IMR-90 (cell line): Measurements from ENCODE around the gene LTC4S. TPM values are rescaled to one million over a fixed set of nuclear protein-coding genes. Genes with fewer than 3 reads are reported as not detected.
A peak's percentile ranks its signal among the peaks of the same experiment; 100 is the strongest.

Source experiments
- ATAC-seq: fragments of 200-7000 bp; cut with Tn5 transposase; 2 replicates; pipeline ENCODE4 v1.9.1; 2020; ENCODE audit warnings: low read depth, mild to moderate bottlenecking, moderate library complexity
- BruUV-seq: library from RNA; stranded (reverse); fragments of 400-500 nt; replicated peaks from 2 replicates; lab custom pipeline; 2021; lab: Mats Ljungman, UMichigan
- CTCF ChIA-PET: fragments of 300-600 bp; formaldehyde crosslinking; extraction: SDS; loops from one replicate; lab custom pipeline; 2021; ENCODE audit warnings: antibody characterized with exemption; lab: Yijun Ruan, JAX
- POLR2A ChIA-PET: fragments of 300-600 bp; sonication (Branson Sonifier 250); formaldehyde crosslinking; loops from one replicate; lab custom pipeline; 2022; ENCODE audit warnings: antibody characterized with exemption; ENCODE audit not compliant: unreplicated experiment; lab: Charles Lee
- DNase-seq: peaks from one replicate; pipeline ENCODE4 v3.0.0; 2013
- H2AFZ ChIP-seq: replicated peaks from 2 replicates; pipeline ENCODE3; 2013; ENCODE audit warnings: low read length, mild to moderate bottlenecking; ENCODE audit not compliant: poor library complexity
- H2AK5ac ChIP-seq: 2 replicates; pipeline ENCODE4 v1.6.1; 2013; ENCODE audit warnings: low read depth, low read length, inconsistent platforms
- H2AK9ac ChIP-seq: replicated peaks from 2 replicates; pipeline ENCODE3; 2013; ENCODE audit warnings: mild to moderate bottlenecking, low read depth, low read length, moderate library complexity; ENCODE audit not compliant: poor library complexity
- H2BK120ac ChIP-seq: 2 replicates; pipeline ENCODE4 v1.6.1; 2013; ENCODE audit warnings: low read depth, low read length, inconsistent platforms
- H2BK15ac ChIP-seq: 3 replicates; pipeline ENCODE4 v1.6.1; 2013; ENCODE audit warnings: low read depth, low read length, inconsistent platforms
- H2BK20ac ChIP-seq: 2 replicates; pipeline ENCODE4 v1.6.1; 2013; ENCODE audit warnings: low read depth, mild to moderate bottlenecking, inconsistent platforms, low read length, moderate library complexity
- H2BK5ac ChIP-seq: 2 replicates; pipeline ENCODE4 v1.6.1; 2013; ENCODE audit warnings: mild to moderate bottlenecking, low read depth, low read length, inconsistent platforms; ENCODE audit not compliant: poor library complexity, severe bottlenecking
- H3K14ac ChIP-seq: replicated peaks from 2 replicates; pipeline ENCODE4 v1.6.1; 2013; ENCODE audit warnings: low read depth, low read length, inconsistent platforms
- H3K18ac ChIP-seq: 2 replicates; pipeline ENCODE4 v1.6.1; 2013; ENCODE audit warnings: low read depth, low read length, control low read depth
- H3K23ac ChIP-seq: 2 replicates; pipeline ENCODE4 v1.6.1; 2013; ENCODE audit warnings: low read depth, low read length, inconsistent platforms
- H3K27ac ChIP-seq: 2 replicates; pipeline ENCODE4 v1.5.1; 2013; ENCODE audit warnings: mild to moderate bottlenecking, control low read depth, low read length; ENCODE audit not compliant: insufficient read depth
- H3K27me3 ChIP-seq: 2 replicates; pipeline ENCODE4 v1.6.1; 2013; ENCODE audit warnings: low read length; ENCODE audit not compliant: control insufficient read depth, insufficient read depth
- H3K36me3 ChIP-seq: 2 replicates; pipeline ENCODE4 v1.6.1; 2013; ENCODE audit warnings: low read length, mixed read lengths; ENCODE audit not compliant: control insufficient read depth, insufficient read depth
- H3K4ac ChIP-seq: 2 replicates; pipeline ENCODE4 v1.6.1; 2013; ENCODE audit warnings: low read depth, low read length, inconsistent platforms
- H3K4me1 ChIP-seq: 2 replicates; pipeline ENCODE4 v1.6.1; 2013; ENCODE audit warnings: low read length, mixed read lengths; ENCODE audit not compliant: control insufficient read depth, insufficient read depth
- H3K4me2 ChIP-seq: 2 replicates; pipeline ENCODE4 v1.6.1; 2013; ENCODE audit warnings: low read depth, mild to moderate bottlenecking, control low read depth, low read length, moderate library complexity
- H3K4me3 ChIP-seq: 2 replicates; pipeline ENCODE4 v1.5.1; 2013; ENCODE audit warnings: low read depth, mild to moderate bottlenecking, control low read depth, low read length, moderate library complexity; ENCODE audit not compliant: insufficient read depth
- H3K56ac ChIP-seq: 2 replicates; pipeline ENCODE4 v1.6.1; 2013; ENCODE audit warnings: low read length, inconsistent platforms; ENCODE audit not compliant: insufficient read depth; ENCODE audit errors: extremely low read depth
- H3K79me1 ChIP-seq, 2 experiments: 2 replicates each; pipeline ENCODE4 v1.6.1; 2013; ENCODE audit warnings: low read length in 2 of 2, inconsistent platforms in 1 of 2, low read depth in 1 of 2
- H3K9ac ChIP-seq: 2 replicates; pipeline ENCODE4 v1.6.1; 2013; ENCODE audit warnings: low read depth, low read length, control low read depth
- H3K9me1 ChIP-seq: 2 replicates; pipeline ENCODE4 v1.6.1; 2013; ENCODE audit warnings: low read length, inconsistent platforms; ENCODE audit not compliant: insufficient read depth
- H3K9me3 ChIP-seq: 2 replicates; pipeline ENCODE4 v1.6.1; 2013; ENCODE audit warnings: low read length; ENCODE audit not compliant: control insufficient read depth, insufficient read depth
- H4K20me1 ChIP-seq: 2 replicates; pipeline ENCODE4 v1.6.1; 2013; ENCODE audit warnings: low read length, inconsistent platforms; ENCODE audit not compliant: insufficient read depth
- H4K5ac ChIP-seq: 2 replicates; pipeline ENCODE4 v1.6.1; 2013; ENCODE audit warnings: mild to moderate bottlenecking, low read depth, low read length, control low read depth
- H4K8ac ChIP-seq, 2 experiments: 2 replicates each; pipeline ENCODE4 v1.6.1; 2013; ENCODE audit warnings: low read depth in 2 of 2, low read length in 2 of 2, control low read depth in 1 of 2, inconsistent platforms in 1 of 2
- H4K91ac ChIP-seq: 2 replicates; pipeline ENCODE4 v1.6.1; 2013; ENCODE audit warnings: low read depth, low read length, inconsistent platforms; ENCODE audit not compliant: insufficient read depth
- BHLHE40 ChIP-seq: fragments of 150-350 bp; IDR thresholded peaks from 2 replicates; pipeline ENCODE4 v1.6.1; 2016; ENCODE audit warnings: mild to moderate bottlenecking, low read depth, low read length
- CEBPB ChIP-seq: IDR thresholded peaks from 2 replicates; pipeline ENCODE4 v1.6.1; 2012; ENCODE audit warnings: low read depth, low read length, improper control_type of control experiment
- CHD1 ChIP-seq: IDR thresholded peaks from 2 replicates; pipeline ENCODE4 v1.6.1; 2012; ENCODE audit warnings: low read depth, low read length, improper control_type of control experiment
- FOS ChIP-seq: fragments of 150-350 bp; IDR thresholded peaks from 2 replicates; pipeline ENCODE4 v1.6.1; 2016; ENCODE audit warnings: low read depth, low read length
- MAFK ChIP-seq: IDR thresholded peaks from 2 replicates; pipeline ENCODE4 v1.6.1; 2012; ENCODE audit warnings: low read depth, low read length, improper control_type of control experiment
- MXI1 ChIP-seq: IDR thresholded peaks from 2 replicates; pipeline ENCODE4 v1.6.1; 2012; ENCODE audit warnings: low read depth, mild to moderate bottlenecking, low read length, moderate library complexity, borderline replicate concordance
- NFE2L2 ChIP-seq: fragments of 150-350 bp; IDR thresholded peaks from 2 replicates; pipeline ENCODE4 v1.6.1; 2016; ENCODE audit warnings: low read depth, mild to moderate bottlenecking, low read length
- POLR2A ChIP-seq: IDR thresholded peaks from 2 replicates; pipeline ENCODE4 v1.6.1; 2012; ENCODE audit warnings: mild to moderate bottlenecking, low read depth, low read length
- RAD21 ChIP-seq: IDR thresholded peaks from 2 replicates; pipeline ENCODE4 v1.6.1; 2012; ENCODE audit warnings: low read length, improper control_type of control experiment
- RCOR1 ChIP-seq: IDR thresholded peaks from 2 replicates; pipeline ENCODE4 v1.6.1; 2012; ENCODE audit warnings: mild to moderate bottlenecking, low read length, improper control_type of control experiment; ENCODE audit not compliant: insufficient replicate concordance
- RFX5 ChIP-seq: IDR thresholded peaks from 2 replicates; pipeline ENCODE4 v1.8.0; 2012; ENCODE audit warnings: low read depth, mild to moderate bottlenecking, low read length, moderate library complexity
- SMC3 ChIP-seq: fragments of 150-350 bp; IDR thresholded peaks from 2 replicates; pipeline ENCODE4 v1.6.1; 2016; ENCODE audit warnings: low read depth, mild to moderate bottlenecking, antibody characterized with exemption, low read length, moderate library complexity
- USF2 ChIP-seq: fragments of 150-350 bp; IDR thresholded peaks from 2 replicates; pipeline ENCODE4 v1.6.1; 2017; ENCODE audit warnings: mild to moderate bottlenecking, antibody characterized with exemption, low read length, low read depth
- WGBS, 2 experiments: methylation state at CpG; one replicate each; pipeline versions ENCODE4 v1.1.5 to v1.1.7; 2013; ENCODE audit warnings: missing lambda C conversion rate in 2 of 2; ENCODE audit not compliant: insufficient read length in 1 of 2; ENCODE audit errors: extremely low coverage in 2 of 2; 5-methylcytosine and 5-hydroxymethylcytosine counted together
- dilution Hi-C: fragments of 300-500 bp; cut with HindIII; formaldehyde crosslinking; loops from one replicate; pipeline ENCODE4 v1.14.3; 2018; ENCODE audit warnings: low sequenced_read_pairs; ENCODE audit not compliant: unreplicated experiment
- in situ Hi-C: fragments of 300-500 bp; cut with MboI; formaldehyde crosslinking; loops from 3 replicates; pipeline ENCODE4 v1.14.3; 2019; ENCODE audit warnings: low sequenced_read_pairs, inconsistent platforms, mixed read lengths
- intact Hi-C: fragments of 100-400 bp; cut with micrococcal nuclease; formaldehyde crosslinking; loops from 2 replicates; pipeline ENCODE4 v1.10.0; 2022
- polyA plus RNA-seq, 3 experiments: library from polyadenylated mRNA; depleted of rRNA; stranded (reverse); fragments of >200 nt; gene quantifications; 2 replicates each; pipeline ENCODE4 v1.2.3, GENCODE V29; 2012; ENCODE audit warnings: low replicate concordance in 1 of 3
- total RNA-seq: library from RNA; depleted of rRNA; stranded (reverse); fragments of >200 nt; gene quantifications from 2 replicates; pipeline ENCODE4 v1.2.3, GENCODE V29; 2012
- TF ChIP-seq, protein P1 (sequence below): conservative IDR thresholded peaks from 2 replicates; pipeline ENCODE4 v1.5.1; 2012; ENCODE audit warnings: mild to moderate bottlenecking, low read depth, low read length, improper control_type of control experiment
- TF ChIP-seq, protein P2 (sequence below): fragments of 150-350 bp; IDR thresholded peaks from 2 replicates; pipeline ENCODE4 v1.6.1; 2016; ENCODE audit warnings: low read depth, mild to moderate bottlenecking, low read length, moderate library complexity, borderline replicate concordance

LTC4S gene
- total and polyA plus RNA-seq, 2 of the 4 experiments (the other 2 are of a cell fraction), result 0.72 TPM; not detected in 1

DNA sequence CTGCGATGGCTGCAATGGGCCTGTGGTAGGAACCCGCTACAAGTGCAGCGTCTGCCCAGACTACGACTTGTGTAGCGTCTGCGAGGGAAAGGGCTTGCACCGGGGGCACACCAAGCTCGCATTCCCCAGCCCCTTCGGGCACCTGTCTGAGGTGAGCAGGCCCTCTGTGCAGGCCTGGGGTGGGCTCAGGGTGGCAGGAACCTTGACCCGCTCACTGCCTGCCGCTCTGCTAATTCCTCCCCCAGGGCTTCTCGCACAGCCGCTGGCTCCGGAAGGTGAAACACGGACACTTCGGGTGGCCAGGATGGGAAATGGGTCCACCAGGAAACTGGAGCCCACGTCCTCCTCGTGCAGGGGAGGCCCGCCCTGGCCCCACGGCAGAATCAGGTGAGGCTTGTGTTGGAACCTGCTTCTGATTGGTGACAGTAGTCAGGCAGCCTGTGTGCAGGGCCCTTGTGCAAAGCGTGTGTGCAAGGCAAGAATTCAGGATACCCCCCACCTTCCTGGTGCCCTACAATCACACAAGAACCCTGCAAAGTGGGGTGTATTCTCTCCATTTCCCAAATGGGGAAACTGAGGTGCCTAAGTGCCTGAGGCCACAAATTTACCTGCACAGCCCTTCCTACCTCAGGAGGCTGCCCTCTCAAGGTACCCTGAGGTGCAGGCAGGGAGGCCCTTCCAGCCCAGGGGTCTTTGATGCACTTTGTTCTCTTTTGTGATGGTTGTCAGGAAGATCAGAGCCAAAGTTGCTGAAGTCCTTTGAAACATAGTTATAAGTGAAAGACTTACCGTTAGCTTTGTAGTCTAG lies 30.4 kb downstream of the LTC4S start:
- peaks cover 24 to 78% of the 10 kb centered on the region in 2 experiments for H3K79me1 ChIP-seq
- 100% methylated on average over 10 of the region's 22 CpGs; no CpG with 5 or more reads in 1 of the 2 experiments for WGBS, 2 experiments
- peak overlapping the region; percentile 24; the same call in 1 of the 2 replicates for H3K23ac ChIP-seq
- ATAC-seq, result no peak
- H2BK20ac ChIP-seq, result no peak overlapping the region
- peak overlapping the region; percentile 1; the same call in 1 of the 2 replicates for H3K4me2 ChIP-seq
- BruUV-seq, result no TSS peak
- peaks cover 62% of the 10 kb centered on the region for H3K36me3 ChIP-seq
- H2BK120ac ChIP-seq, result no peak overlapping the region
- no peak overlapping the region for H3K27ac ChIP-seq
- peak overlapping the region; percentile 40 for H2AK9ac ChIP-seq
- peaks cover 81% of the 10 kb centered on the region for H4K20me1 ChIP-seq
- H2AFZ ChIP-seq, result no peak overlapping the region
- no peak overlapping the region for H3K4ac ChIP-seq
- peaks cover 31% of the 10 kb centered on the region for H3K4me1 ChIP-seq
- no peaks in the 10 kb centered on the region for H3K27me3 ChIP-seq
- peaks cover 34% of the 10 kb centered on the region for H3K9me1 ChIP-seq
- intact Hi-C loops (loop anchor here (5.0 kb wide), 1 partner anchor 202 kb away; the partner anchor contains the start of gene HNRNPH1), dilution Hi-C loops (no loop called here), in situ Hi-C loops (no loop called here)
- H3K4me3 ChIP-seq, result no peak overlapping the region
- no peak overlapping the region for H4K5ac ChIP-seq
- no peak overlapping the region for H4K91ac ChIP-seq
- H2BK15ac ChIP-seq, result no peak overlapping the region
- ChIA-PET POLR2A (no interaction called here), CTCF (no interaction called here)
- no peak overlapping the region for H3K56ac ChIP-seq
- H2AK5ac ChIP-seq, result no peak overlapping the region
- no peak overlapping the region for H3K18ac ChIP-seq
- DNase-seq, result no peak
- H3K9me3 ChIP-seq, result no peaks in the 10 kb centered on the region
- H2BK5ac ChIP-seq, result no peak overlapping the region
- H3K14ac ChIP-seq, result 0 out of 2 replicates have a peak overlapping the region, but pooled peaks have one; percentile 12
- no peak overlapping the region for H4K8ac ChIP-seq
- H3K9ac ChIP-seq, result no peak overlapping the region
- TF ChIP-seq SMC3 (no peak), RAD21 (no peak), BHLHE40 (no peak), RFX5 (no peak), NFE2L2 (no peak), POLR2A (no peak; the same call in 1 of the 2 replicates), CHD1 (no peak), MXI1 (no peak), MAFK (no peak), CEBPB (no peak), RCOR1 (no peak), FOS (no peak), USF2 (no peak)
- TF ChIP-seq, protein P1, sequence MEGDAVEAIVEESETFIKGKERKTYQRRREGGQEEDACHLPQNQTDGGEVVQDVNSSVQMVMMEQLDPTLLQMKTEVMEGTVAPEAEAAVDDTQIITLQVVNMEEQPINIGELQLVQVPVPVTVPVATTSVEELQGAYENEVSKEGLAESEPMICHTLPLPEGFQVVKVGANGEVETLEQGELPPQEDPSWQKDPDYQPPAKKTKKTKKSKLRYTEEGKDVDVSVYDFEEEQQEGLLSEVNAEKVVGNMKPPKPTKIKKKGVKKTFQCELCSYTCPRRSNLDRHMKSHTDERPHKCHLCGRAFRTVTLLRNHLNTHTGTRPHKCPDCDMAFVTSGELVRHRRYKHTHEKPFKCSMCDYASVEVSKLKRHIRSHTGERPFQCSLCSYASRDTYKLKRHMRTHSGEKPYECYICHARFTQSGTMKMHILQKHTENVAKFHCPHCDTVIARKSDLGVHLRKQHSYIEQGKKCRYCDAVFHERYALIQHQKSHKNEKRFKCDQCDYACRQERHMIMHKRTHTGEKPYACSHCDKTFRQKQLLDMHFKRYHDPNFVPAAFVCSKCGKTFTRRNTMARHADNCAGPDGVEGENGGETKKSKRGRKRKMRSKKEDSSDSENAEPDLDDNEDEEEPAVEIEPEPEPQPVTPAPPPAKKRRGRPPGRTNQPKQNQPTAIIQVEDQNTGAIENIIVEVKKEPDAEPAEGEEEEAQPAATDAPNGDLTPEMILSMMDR, result no peak
- TF ChIP-seq, protein P2, sequence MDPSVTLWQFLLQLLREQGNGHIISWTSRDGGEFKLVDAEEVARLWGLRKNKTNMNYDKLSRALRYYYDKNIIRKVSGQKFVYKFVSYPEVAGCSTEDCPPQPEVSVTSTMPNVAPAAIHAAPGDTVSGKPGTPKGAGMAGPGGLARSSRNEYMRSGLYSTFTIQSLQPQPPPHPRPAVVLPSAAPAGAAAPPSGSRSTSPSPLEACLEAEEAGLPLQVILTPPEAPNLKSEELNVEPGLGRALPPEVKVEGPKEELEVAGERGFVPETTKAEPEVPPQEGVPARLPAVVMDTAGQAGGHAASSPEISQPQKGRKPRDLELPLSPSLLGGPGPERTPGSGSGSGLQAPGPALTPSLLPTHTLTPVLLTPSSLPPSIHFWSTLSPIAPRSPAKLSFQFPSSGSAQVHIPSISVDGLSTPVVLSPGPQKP, result no peak
